Liver (tissue), 9 donors: ENCODE measurements around the gene KRTAP6-1. TPM values are rescaled to one million over a fixed set of nuclear protein-coding genes. Genes with fewer than 3 reads are reported as not detected.

ENCODE experiments used
- DNase-seq: peaks from one replicate; pipeline ENCODE4 v3.0.0-alpha.2; 2017; ENCODE audit warnings: low spot score
- H3K27ac ChIP-seq, 2 donors: one replicate each; pipeline ENCODE4 v1.7.0; 2013; ENCODE audit warnings: inconsistent platforms in 2 of 2, low read length in 2 of 2, control low read depth in 1 of 2, low read depth in 1 of 2, mild to moderate bottlenecking in 1 of 2
- H3K27me3 ChIP-seq, 4 donors: one replicate each; pipeline versions ENCODE4 v1.6.1 to v1.7.0; 2013; ENCODE audit warnings: low read length in 3 of 4, inconsistent platforms in 1 of 4, mild to moderate bottlenecking in 1 of 4, moderate library complexity in 1 of 4; ENCODE audit not compliant: control insufficient read depth in 4 of 4, insufficient read depth in 4 of 4
- H3K36me3 ChIP-seq, 4 donors: one replicate each; pipeline versions ENCODE4 v1.6.1 to v1.7.0; 2013; ENCODE audit warnings: low read length in 3 of 4, mild to moderate bottlenecking in 3 of 4, low read depth in 1 of 4, moderate library complexity in 1 of 4; ENCODE audit not compliant: control insufficient read depth in 4 of 4, insufficient read depth in 3 of 4
- H3K4me1 ChIP-seq, 4 donors: one replicate each; pipeline versions ENCODE4 v1.6.1 to v1.7.0; 2013; ENCODE audit warnings: low read length in 3 of 4, mild to moderate bottlenecking in 3 of 4, moderate library complexity in 1 of 4; ENCODE audit not compliant: control insufficient read depth in 4 of 4, insufficient read depth in 4 of 4
- H3K4me3 ChIP-seq, 3 donors: one replicate each; pipeline versions ENCODE4 v1.6.1 to v1.7.0; 2013; ENCODE audit warnings: low read length in 3 of 3, control low read depth in 1 of 3, low read depth in 1 of 3, mild to moderate bottlenecking in 1 of 3
- H3K9ac ChIP-seq, 2 donors: one replicate each; pipeline ENCODE4 v1.7.0; 2013; ENCODE audit warnings: low read length in 2 of 2, mild to moderate bottlenecking in 2 of 2, moderate library complexity in 2 of 2, control low read depth in 1 of 2, low read depth in 1 of 2
- H3K9me3 ChIP-seq, 4 donors: one replicate each; pipeline versions ENCODE4 v1.6.1 to v1.7.0; 2013; ENCODE audit warnings: low read length in 3 of 4; ENCODE audit not compliant: control insufficient read depth in 4 of 4
- ATF3 ChIP-seq: IDR thresholded peaks from 2 replicates; pipeline ENCODE4 v1.6.1; 2016; ENCODE audit warnings: antibody characterized with exemption
- CTCF ChIP-seq: fragments of 150-350 bp; IDR thresholded peaks from 2 replicates; pipeline ENCODE4 v1.5.1; 2017; ENCODE audit warnings: improper control_type of control experiment, low read depth, low read length; ENCODE audit not compliant: missing input control
- EGR1 ChIP-seq, 2 donors: IDR thresholded peaks; 2 replicates each; pipeline ENCODE4 v1.6.1; 2016 to 2018; ENCODE audit warnings: antibody characterized with exemption in 2 of 2, low read depth in 2 of 2
- FOXA1 ChIP-seq: IDR thresholded peaks from 2 replicates; pipeline ENCODE4 v1.6.1; 2016; ENCODE audit warnings: antibody characterized with exemption
- FOXA2 ChIP-seq: IDR thresholded peaks from 2 replicates; pipeline ENCODE4 v1.6.1; 2016; ENCODE audit warnings: antibody characterized with exemption
- GABPA ChIP-seq, 2 donors: IDR thresholded peaks in 1 of 2; conservative IDR thresholded peaks in 1 of 2; 2 replicates each; pipeline ENCODE4 v1.6.1; 2016; ENCODE audit warnings: antibody characterized with exemption in 2 of 2, mild to moderate bottlenecking in 1 of 2, moderate library complexity in 1 of 2
- HNF4A ChIP-seq, 2 donors: conservative IDR thresholded peaks; 2 replicates each; pipeline ENCODE4 v1.6.1; 2016; ENCODE audit warnings: antibody characterized with exemption in 2 of 2, mild to moderate bottlenecking in 2 of 2
- HNF4G ChIP-seq: IDR thresholded peaks from 2 replicates; pipeline ENCODE4 v1.6.1; 2016; ENCODE audit warnings: antibody characterized with exemption
- JUND ChIP-seq, 2 donors: IDR thresholded peaks; 2 replicates each; pipeline ENCODE4 v1.6.1; 2016; ENCODE audit warnings: antibody characterized with exemption in 2 of 2
- MAX ChIP-seq: IDR thresholded peaks from 2 replicates; pipeline ENCODE4 v1.6.1; 2016; ENCODE audit warnings: antibody characterized with exemption
- NR2F2 ChIP-seq: IDR thresholded peaks from 2 replicates; pipeline ENCODE4 v1.6.1; 2016; ENCODE audit warnings: antibody characterized with exemption
- RAD21 ChIP-seq, 2 donors: IDR thresholded peaks; 2 replicates each; pipeline ENCODE4 v1.6.1; 2016; ENCODE audit warnings: antibody characterized with exemption in 2 of 2, mild to moderate bottlenecking in 2 of 2
- RXRA ChIP-seq, 2 donors: IDR thresholded peaks; 2 replicates each; pipeline ENCODE4 v1.6.1; 2017 to 2018; ENCODE audit warnings: antibody characterized with exemption in 2 of 2, mild to moderate bottlenecking in 1 of 2
- SP1 ChIP-seq: IDR thresholded peaks from 2 replicates; pipeline ENCODE4 v1.6.1; 2018; ENCODE audit warnings: antibody characterized with exemption, mild to moderate bottlenecking
- TAF1 ChIP-seq: conservative IDR thresholded peaks from 2 replicates; pipeline ENCODE4 v1.6.1; 2016; ENCODE audit warnings: antibody characterized with exemption, mild to moderate bottlenecking
- YY1 ChIP-seq: IDR thresholded peaks from 2 replicates; pipeline ENCODE4 v1.6.1; 2016; ENCODE audit warnings: antibody characterized with exemption, mild to moderate bottlenecking
- ZBTB33 ChIP-seq: IDR thresholded peaks from 2 replicates; pipeline ENCODE4 v1.6.1; 2016; ENCODE audit warnings: antibody characterized with exemption
- WGBS: extraction: QIAGEN DNeasy Blood & Tissue Kit; methylation state at CpG from one replicate; pipeline ENCODE4 v1.1.7; 2013; 5-methylcytosine and 5-hydroxymethylcytosine counted together
- polyA plus RNA-seq, 2 donors: library from polyadenylated mRNA; stranded (reverse) in 1 of 2; unstranded in 1 of 2; fragments of 200-250 nt in 1 of 2; fragments of >200 nt in 1 of 2; fragmentation: Nextera tagmentation in 1 of 2; extraction: Ambion mirVana in 1 of 2; gene quantifications; one replicate each; pipeline versions ENCODE4 v1.2.1 to v1.2.3, GENCODE V29; 2013 to 2015
- total RNA-seq, 2 donors: library from RNA; depleted of rRNA; stranded (reverse); fragments of >200 nt; gene quantifications; one replicate each; pipeline ENCODE4 v1.2.3, GENCODE V29; 2014
- donor health status: healthy.
- donor health status: healthy.
- donor health status: healthy.
- donor health status: healthy.
- donor health status: healthy.

The KRTAP6-1 gene
- total and polyA plus RNA-seq, 4 donors = not detected

- TF ChIP-seq CTCF (no peak), RXRA (IDR thresholded peaks at IDR 0.05) (no peak), ATF3 (no peak), JUND (IDR thresholded peaks at IDR 0.05) (no peak)
These were observed 2.4 kb upstream of the KRTAP6-1 start, which contains the start of gene KRTAP20-1 (continued) for GRCh38 chr21:30616125-30616524.

- H3K27me3 ChIP-seq = no peaks in the 10 kb centered on the region
- H3K36me3 ChIP-seq = no peaks in the 10 kb centered on the region
- H3K9ac ChIP-seq = no peak overlapping the region
- H3K9me3 ChIP-seq = no peaks in the 10 kb centered on the region
- no peaks in the 10 kb centered on the region for H3K4me1 ChIP-seq
- DNase-seq = no peak
- H3K27ac ChIP-seq = no peak overlapping the region
- no peak overlapping the region for H3K4me3 ChIP-seq
- TF ChIP-seq NR2F2 (no peak), TAF1 (no peak), ZBTB33 (no peak), GABPA (IDR thresholded peaks at IDR 0.05 in 1 of 2, conservative IDR thresholded peaks at IDR 0.05 in 1 of 2) (no peak), HNF4G (no peak), HNF4A (conservative IDR thresholded peaks at IDR 0.05) (no peak), SP1 (no peak)
These were observed 1.5 kb upstream of the KRTAP6-1 start for GRCh38 chr21:30615199-30615598.

GRCh38 chr21:30612132-30612531 is 1.6 kb downstream of the KRTAP6-1 start:
- Histone ChIP-seq H3K4me1 (no peaks in the 10 kb centered on the region), H3K27ac (no peak overlapping the region), H3K4me3 (no peak overlapping the region), H3K9me3 (no peaks in the 10 kb centered on the region), H3K9ac (no peak overlapping the region), H3K36me3 (no peaks in the 10 kb centered on the region), H3K27me3 (no peaks in the 10 kb centered on the region)
- no peak for TF ChIP-seq FOXA1
- no peak for TF ChIP-seq RXRA (IDR thresholded peaks at IDR 0.05)
- no peak for TF ChIP-seq MAX
- no peak for TF ChIP-seq HNF4A (conservative IDR thresholded peaks at IDR 0.05)
- TF ChIP-seq ATF3 = no peak
- no peak for TF ChIP-seq JUND (IDR thresholded peaks at IDR 0.05)
- no peak for TF ChIP-seq EGR1 (IDR thresholded peaks at IDR 0.05; ENCODE audit: low read depth in 2 of 2)
- TF ChIP-seq FOXA2 = no peak
- TF ChIP-seq NR2F2 = no peak
- no peak for TF ChIP-seq CTCF
- no peak for TF ChIP-seq RAD21 (IDR thresholded peaks at IDR 0.05)
- TF ChIP-seq ZBTB33 = no peak
- no peak for TF ChIP-seq HNF4G
- TF ChIP-seq GABPA (IDR thresholded peaks at IDR 0.05 in 1 of 2, conservative IDR thresholded peaks at IDR 0.05 in 1 of 2) = no peak
- TF ChIP-seq YY1 = no peak
- no peak for TF ChIP-seq SP1
- WGBS = 84% methylated on average over 2 of the region's 2 CpGs
- DNase-seq = no peak
